ENCODE data around the gene ZNF343. TPM values are rescaled to one million over a fixed set of nuclear protein-coding genes. Genes with fewer than 3 reads are reported as not detected.
"Not testable (repeated sequence)": the region's sequence is repeated elsewhere in the genome, so short reads cannot be mapped to it uniquely, and the experiment has no call there.

ZNF343 gene
- total RNA-seq, 1 donor from 2014 or later: 13.0 TPM

DNA sequence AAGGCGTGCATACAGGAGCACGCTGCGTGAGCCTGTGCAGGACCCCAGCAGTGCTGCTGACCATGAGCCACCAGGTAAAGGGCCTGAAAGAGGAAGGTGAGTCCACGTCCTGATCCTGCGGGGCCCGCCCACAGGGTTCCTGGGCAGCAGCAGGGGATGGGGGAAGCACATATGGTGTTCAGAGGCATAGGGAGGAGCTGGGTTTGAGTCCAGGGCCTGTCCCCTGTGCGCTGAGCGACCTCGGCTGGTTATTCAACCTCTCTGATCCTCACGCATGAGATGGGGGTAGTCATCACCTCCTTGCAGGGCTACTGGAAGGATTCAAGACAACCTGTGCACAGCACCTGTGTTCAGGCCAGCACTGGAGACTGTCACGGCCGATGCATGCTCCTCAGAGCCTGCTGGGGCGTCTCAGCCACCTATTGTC is 27.9 kb upstream of the ZNF343 start, which contains the start of gene TMC2:
Gene TMC2 (plus strand): TSS at position 14 of the 427 bp plus-strand sequence. CDS start 49 bp downstream, at position 63.
- DNase-seq (ENCODE audit: low spot score): no peak
- Mint-ChIP-seq H3K27ac (ENCODE audit: unreplicated experiment) (no peak within 1 kb of the TSS), H3K4me3 (ENCODE audit: unreplicated experiment) (no peak within 1 kb of the TSS), H3K4me1 (ENCODE audit: unreplicated experiment) (peaks cover 2% of the 10 kb centered on the region), H3K9me3 (ENCODE audit: unreplicated experiment) (no peaks in the 10 kb centered on the region), H3K27me3 (ENCODE audit: unreplicated experiment) (peaks cover 1% of the 10 kb centered on the region), H3K36me3 (ENCODE audit: low read depth, unreplicated experiment) (no peaks in the 10 kb centered on the region)
- TF ChIP-seq, protein P1, sequence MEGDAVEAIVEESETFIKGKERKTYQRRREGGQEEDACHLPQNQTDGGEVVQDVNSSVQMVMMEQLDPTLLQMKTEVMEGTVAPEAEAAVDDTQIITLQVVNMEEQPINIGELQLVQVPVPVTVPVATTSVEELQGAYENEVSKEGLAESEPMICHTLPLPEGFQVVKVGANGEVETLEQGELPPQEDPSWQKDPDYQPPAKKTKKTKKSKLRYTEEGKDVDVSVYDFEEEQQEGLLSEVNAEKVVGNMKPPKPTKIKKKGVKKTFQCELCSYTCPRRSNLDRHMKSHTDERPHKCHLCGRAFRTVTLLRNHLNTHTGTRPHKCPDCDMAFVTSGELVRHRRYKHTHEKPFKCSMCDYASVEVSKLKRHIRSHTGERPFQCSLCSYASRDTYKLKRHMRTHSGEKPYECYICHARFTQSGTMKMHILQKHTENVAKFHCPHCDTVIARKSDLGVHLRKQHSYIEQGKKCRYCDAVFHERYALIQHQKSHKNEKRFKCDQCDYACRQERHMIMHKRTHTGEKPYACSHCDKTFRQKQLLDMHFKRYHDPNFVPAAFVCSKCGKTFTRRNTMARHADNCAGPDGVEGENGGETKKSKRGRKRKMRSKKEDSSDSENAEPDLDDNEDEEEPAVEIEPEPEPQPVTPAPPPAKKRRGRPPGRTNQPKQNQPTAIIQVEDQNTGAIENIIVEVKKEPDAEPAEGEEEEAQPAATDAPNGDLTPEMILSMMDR (IDR thresholded peaks at IDR 0.05; ENCODE audit: unreplicated experiment): no peak

DNA sequence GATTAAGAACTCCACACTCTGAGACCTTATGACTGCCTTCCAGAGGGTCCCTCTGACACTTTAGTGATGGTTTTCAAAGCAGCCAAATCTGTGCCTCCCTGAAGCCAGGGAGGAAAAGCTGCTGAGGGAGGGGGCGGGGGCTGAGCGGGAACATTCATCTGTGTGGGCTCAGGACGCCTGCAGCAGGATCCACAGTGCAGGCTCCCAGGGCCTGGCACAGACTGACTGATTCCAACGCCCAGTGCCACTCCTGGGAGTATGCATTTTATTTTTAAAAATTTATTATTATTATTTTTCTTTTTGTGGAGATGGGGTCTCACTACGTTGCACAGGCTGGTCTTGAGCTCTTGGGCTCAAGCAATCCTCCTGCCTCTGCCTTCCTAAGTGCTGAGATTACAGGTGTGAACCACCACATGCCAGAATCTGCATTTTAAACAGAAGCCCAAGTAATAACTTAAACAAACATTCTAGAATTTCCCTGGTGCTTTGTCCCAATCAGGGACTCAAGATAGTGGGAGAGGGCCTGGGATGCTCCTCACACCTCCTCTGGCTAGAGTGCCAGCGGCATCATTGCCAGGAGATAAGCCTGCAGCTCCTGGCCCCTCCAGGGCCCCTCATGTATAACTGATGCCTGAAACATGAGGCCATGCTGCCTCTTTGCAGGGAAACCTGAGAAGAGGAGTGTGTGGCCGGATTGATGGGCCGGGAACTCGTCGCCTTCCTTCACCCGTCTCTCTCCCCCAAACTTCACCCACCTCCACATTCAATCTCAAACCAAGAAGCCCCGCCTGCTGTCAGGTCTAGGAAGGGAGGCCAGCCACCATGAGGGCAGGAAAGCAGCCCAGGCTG is 27.2 kb upstream of the ZNF343 start:
- Mint-ChIP-seq H3K36me3 (ENCODE audit: low read depth, unreplicated experiment) (no peaks in the 10 kb centered on the region), H3K27me3 (ENCODE audit: unreplicated experiment) (peaks cover 1% of the 10 kb centered on the region), H3K9me3 (ENCODE audit: unreplicated experiment) (no peaks in the 10 kb centered on the region), H3K4me3 (ENCODE audit: unreplicated experiment) (no peak overlapping the region), H3K27ac (ENCODE audit: unreplicated experiment) (no peak overlapping the region), H3K4me1 (ENCODE audit: unreplicated experiment) (peaks cover 2% of the 10 kb centered on the region)
- DNase-seq (ENCODE audit: low spot score): no peak
- TF ChIP-seq, protein P1 (IDR thresholded peaks at IDR 0.05; ENCODE audit: unreplicated experiment): no peak

DNA sequence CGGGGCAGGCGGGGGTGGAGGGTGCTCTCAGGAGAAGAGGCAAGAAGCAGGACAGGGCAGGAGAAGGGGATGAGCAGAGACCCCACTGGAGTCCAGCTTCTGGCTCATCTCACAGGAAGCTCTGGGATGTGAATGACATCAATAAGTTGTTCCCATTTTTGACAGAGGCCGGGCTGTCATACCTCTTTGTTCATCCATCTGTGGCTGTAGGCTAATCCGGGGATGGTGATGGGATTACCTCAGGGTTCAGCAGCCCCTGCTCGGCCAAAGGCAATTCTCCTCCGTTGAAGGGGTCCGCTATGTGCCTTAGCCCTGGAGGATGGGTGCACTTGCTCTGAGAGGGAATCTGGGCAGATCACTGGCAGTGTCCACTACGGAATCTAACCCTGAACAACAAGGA is 24.4 kb upstream of the ZNF343 start:
- Mint-ChIP-seq H3K36me3 (ENCODE audit: low read depth, unreplicated experiment) (no peaks in the 10 kb centered on the region), H3K27me3 (ENCODE audit: unreplicated experiment) (no peaks in the 10 kb centered on the region), H3K4me3 (ENCODE audit: unreplicated experiment) (no peak overlapping the region), H3K9me3 (ENCODE audit: unreplicated experiment) (no peaks in the 10 kb centered on the region), H3K27ac (ENCODE audit: unreplicated experiment) (no peak overlapping the region), H3K4me1 (ENCODE audit: unreplicated experiment) (no peaks in the 10 kb centered on the region)
- TF ChIP-seq, protein P1 (IDR thresholded peaks at IDR 0.05; ENCODE audit: unreplicated experiment): no peak
- DNase-seq (ENCODE audit: low spot score): no peak

DNA sequence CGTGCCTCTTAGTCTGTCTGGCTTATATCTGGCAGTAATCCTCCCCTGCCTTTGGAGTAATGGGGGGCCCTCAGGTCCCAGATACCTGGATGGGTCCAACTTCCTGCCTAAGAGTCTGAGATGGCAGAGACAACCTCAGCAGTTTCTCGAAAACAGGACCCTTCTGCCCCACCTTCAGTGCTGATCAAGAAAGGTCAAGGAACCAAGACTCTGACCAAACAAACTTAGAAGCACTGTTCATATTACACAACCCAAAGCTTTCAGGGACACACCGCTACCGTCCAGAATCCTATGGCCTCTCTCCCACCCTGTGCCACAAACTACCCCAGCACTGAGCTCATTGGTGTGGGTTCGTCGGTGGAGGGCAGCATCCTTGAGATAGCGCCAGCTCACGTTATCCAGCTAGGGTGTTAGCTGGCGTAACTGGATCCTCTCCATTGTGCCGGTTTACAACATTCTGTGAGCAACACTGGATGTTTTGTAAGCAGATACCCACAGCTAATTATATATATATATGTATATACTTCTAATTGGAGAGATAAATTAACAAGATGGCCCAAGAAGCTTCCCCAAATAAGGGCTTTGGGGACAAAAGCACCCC is 20.1 kb upstream of the ZNF343 start:
- no peaks in the 10 kb centered on the region for H3K36me3 Mint-ChIP-seq (ENCODE audit: low read depth, unreplicated experiment)
- TF ChIP-seq, protein P1 (IDR thresholded peaks at IDR 0.05; ENCODE audit: unreplicated experiment): no peak
- H3K27ac Mint-ChIP-seq (ENCODE audit: unreplicated experiment): no peak overlapping the region
- no peak for DNase-seq (ENCODE audit: low spot score)
- H3K27me3 Mint-ChIP-seq (ENCODE audit: unreplicated experiment): peaks cover 2% of the 10 kb centered on the region
- no peak overlapping the region for H3K4me3 Mint-ChIP-seq (ENCODE audit: unreplicated experiment)
- no peaks in the 10 kb centered on the region for H3K9me3 Mint-ChIP-seq (ENCODE audit: unreplicated experiment)
- H3K4me1 Mint-ChIP-seq (ENCODE audit: unreplicated experiment): no peaks in the 10 kb centered on the region

DNA sequence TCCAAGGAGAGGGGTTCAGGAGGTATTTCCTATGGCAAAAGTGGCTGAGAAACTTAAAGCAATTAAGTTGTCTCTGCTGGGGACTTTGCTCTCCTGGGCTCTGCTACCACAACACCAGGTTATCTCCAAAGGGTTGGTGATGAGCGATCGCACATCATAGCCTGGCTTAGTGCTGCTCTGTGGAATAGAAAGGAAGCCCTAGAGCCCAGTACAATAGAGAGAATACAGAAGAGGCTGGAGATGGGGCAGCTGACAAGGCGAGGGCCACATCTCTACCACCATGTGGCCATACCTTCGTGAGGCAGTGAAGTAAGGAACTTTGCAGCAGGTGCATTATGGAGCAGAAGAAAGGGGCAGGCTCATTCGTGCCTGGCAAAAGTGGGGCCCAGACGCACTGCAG is 19.0 kb upstream of the ZNF343 start:
- Mint-ChIP-seq H3K27me3 (ENCODE audit: unreplicated experiment) (peaks cover 2% of the 10 kb centered on the region), H3K36me3 (ENCODE audit: low read depth, unreplicated experiment) (no peaks in the 10 kb centered on the region), H3K27ac (ENCODE audit: unreplicated experiment) (no peak overlapping the region), H3K9me3 (ENCODE audit: unreplicated experiment) (no peaks in the 10 kb centered on the region), H3K4me3 (ENCODE audit: unreplicated experiment) (no peak overlapping the region), H3K4me1 (ENCODE audit: unreplicated experiment) (no peaks in the 10 kb centered on the region)
- no peak for DNase-seq (ENCODE audit: low spot score)
- TF ChIP-seq, protein P1 (IDR thresholded peaks at IDR 0.05; ENCODE audit: unreplicated experiment): no peak

DNA sequence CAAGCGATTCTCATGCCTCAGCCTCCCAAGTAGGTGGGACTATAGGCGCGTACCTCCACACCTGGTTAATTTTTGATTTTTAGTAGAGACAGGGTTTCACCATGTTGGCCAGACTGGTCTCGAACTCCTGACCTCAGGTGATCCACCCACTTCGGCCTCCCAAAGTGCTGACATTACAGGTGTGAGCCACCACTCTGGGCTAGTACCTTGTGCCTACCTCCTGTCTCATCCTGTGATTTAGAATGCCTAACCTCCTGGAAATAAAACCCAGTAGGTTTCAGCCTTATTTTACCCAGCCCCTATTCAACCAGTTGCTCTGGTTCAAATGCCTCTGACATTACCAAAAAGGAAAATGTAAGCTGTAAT is 17.5 kb upstream of the ZNF343 start:
- H3K9me3 Mint-ChIP-seq (ENCODE audit: unreplicated experiment); H3K4me1 Mint-ChIP-seq (ENCODE audit: unreplicated experiment); H3K36me3 Mint-ChIP-seq (ENCODE audit: low read depth, unreplicated experiment); H3K4me3 Mint-ChIP-seq (ENCODE audit: unreplicated experiment); DNase-seq (ENCODE audit: low spot score); H3K27me3 Mint-ChIP-seq (ENCODE audit: unreplicated experiment); H3K27ac Mint-ChIP-seq (ENCODE audit: unreplicated experiment): not testable (repeated sequence)

Measured in endothelial cell (in vitro differentiated cells).